Astrocyte of the cerebellum (primary cell): ENCODE measurements around the gene SCMH1.

Experiments
- DNase-seq: peaks from one replicate; pipeline ENCODE4 v3.0.0-alpha.2; 2011; ENCODE audit warnings: low read depth
- H3K4me3 ChIP-seq: 2 replicates; pipeline ENCODE4 v1.5.1; 2011; ENCODE audit warnings: mild to moderate bottlenecking, low read depth, low read length, moderate library complexity
- CTCF ChIP-seq: IDR thresholded peaks from 2 replicates; pipeline ENCODE4 v1.5.1; 2012; ENCODE audit warnings: low read length, low read depth, moderate library complexity, mild to moderate bottlenecking; ENCODE audit errors: missing control alignments
- in situ Hi-C: cut with HindIII; loops from 2 replicates; pipeline ENCODE4 v1.10.0; 2017; ENCODE audit warnings: low sequenced_read_pairs

SCMH1 gene

GRCh38 chr1:41167667-41168066 is 74.4 kb downstream of the SCMH1 start:
- TF ChIP-seq CTCF = no peak
- DNase-seq = no peak
- no peak overlapping the region for H3K4me3 ChIP-seq
- in situ Hi-C loops = no loop called here

DNA sequence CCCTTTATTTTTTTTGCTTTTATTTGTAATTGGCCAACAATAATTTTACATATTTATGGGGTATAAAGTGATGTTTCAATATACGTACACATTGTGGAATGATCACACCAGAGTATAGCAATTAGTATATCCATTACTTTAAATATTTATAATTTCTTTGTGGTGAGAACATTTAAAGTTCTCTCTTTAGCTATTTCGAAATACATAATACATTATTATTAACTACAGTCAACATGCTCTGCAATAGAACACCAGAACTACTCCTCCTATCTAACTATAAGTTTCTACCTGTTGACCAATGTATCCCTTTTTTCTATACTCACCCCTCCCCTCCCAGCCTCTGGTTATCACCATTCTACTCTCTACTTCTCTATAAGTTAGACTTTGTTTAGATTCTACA is 77.4 kb downstream of the SCMH1 start:
- in situ Hi-C loops = no loop called here
- DNase-seq = no peak
- no peak for TF ChIP-seq CTCF
- no peak overlapping the region for H3K4me3 ChIP-seq

- DNase-seq = no peak
- no peak overlapping the region for H3K4me3 ChIP-seq
- in situ Hi-C loops = no loop called here
- no peak for TF ChIP-seq CTCF
These were observed 79.7 kb downstream of the SCMH1 start for GRCh38 chr1:41162441-41162840.

- no peak for DNase-seq
- in situ Hi-C loops = no loop called here
- no peak overlapping the region for H3K4me3 ChIP-seq
- no peak for TF ChIP-seq CTCF
These were observed 80.3 kb downstream of the SCMH1 start for GRCh38 chr1:41161846-41162245.

GRCh38 chr1:41160498-41161110 is 81.5 kb downstream of the SCMH1 start:
- in situ Hi-C loops = no loop called here
- no peak for TF ChIP-seq CTCF
- DNase-seq = no peak
- no peak overlapping the region for H3K4me3 ChIP-seq

DNA sequence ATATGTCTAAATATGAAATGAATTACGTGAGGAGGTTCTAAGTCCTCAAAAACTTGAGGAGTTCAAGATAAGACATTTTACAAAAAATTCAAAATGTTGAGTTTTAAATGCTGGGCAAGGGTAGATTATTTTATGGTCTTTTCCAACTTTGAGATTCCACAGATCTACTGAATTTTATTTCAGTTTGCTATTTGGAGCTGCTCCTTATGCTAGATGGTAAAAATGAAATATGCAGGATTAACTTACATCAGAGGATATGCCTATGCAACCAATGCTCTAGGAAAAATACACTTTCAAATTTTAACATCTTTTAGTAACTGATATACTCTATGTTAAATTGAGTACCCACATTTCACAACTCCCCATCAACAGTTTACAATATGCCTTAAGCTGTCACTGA is 83.1 kb downstream of the SCMH1 start:
- H3K4me3 ChIP-seq = no peak overlapping the region
- no peak for DNase-seq
- no peak for TF ChIP-seq CTCF
- in situ Hi-C loops = no loop called here
